GM19372 (cell line): Measurements from ENCODE around the gene SPTBN1.

Experiments
- ATAC-seq: cut with Tn5 transposase; IDR thresholded peaks from one replicate; pipeline ENCODE4 v1.9.1; 2021; ENCODE audit warnings: mild to moderate bottlenecking, low read depth, moderate library complexity; ENCODE audit not compliant: unreplicated experiment

The SPTBN1 gene

GRCh38 chr2:54432251-54433015 is 23.7 kb upstream of the SPTBN1 start:
- ATAC-seq, result no peak

GRCh38 chr2:54434229-54434628 is 21.9 kb upstream of the SPTBN1 start:
- no peak for ATAC-seq

GRCh38 chr2:54434711-54435110 is 21.4 kb upstream of the SPTBN1 start:
- no peak for ATAC-seq

GRCh38 chr2:54435325-54436226 is 20.6 kb upstream of the SPTBN1 start:
- ATAC-seq, result no peak

GRCh38 chr2:54437588-54437987 is 18.5 kb upstream of the SPTBN1 start:
- no peak for ATAC-seq

- ATAC-seq, result no peak
Measured at GRCh38 chr2:54438271-54438670, 17.9 kb upstream of the SPTBN1 start.

- ATAC-seq, result no peak
Measured at GRCh38 chr2:54439582-54439981, 16.5 kb upstream of the SPTBN1 start.

- no peak for ATAC-seq
Measured at GRCh38 chr2:54440050-54440449, 16.1 kb upstream of the SPTBN1 start.

- no peak for ATAC-seq
Measured at GRCh38 chr2:54444503-54444902, 11.6 kb upstream of the SPTBN1 start.

GRCh38 chr2:54446122-54446521 is 10.0 kb upstream of the SPTBN1 start:
- no peak for ATAC-seq

GRCh38 chr2:54446625-54447024 is 9.5 kb upstream of the SPTBN1 start:
- ATAC-seq, result no peak

GRCh38 chr2:54454548-54455130 is 1.5 kb upstream of the SPTBN1 start:
- ATAC-seq, result no peak

GRCh38 chr2:54455131-54455562 is 980 bp upstream of the SPTBN1 start:
- ATAC-seq, result no peak

GRCh38 chr2:54456362-54456611 is 160 bp downstream of the SPTBN1 start:
- ATAC-seq, result no peak

GRCh38 chr2:54456612-54457322 is 640 bp downstream of the SPTBN1 start:
- ATAC-seq, result peak; percentile 48

GRCh38 chr2:54457323-54458023 is 1.3 kb downstream of the SPTBN1 start:
- no peak for ATAC-seq

- no peak for ATAC-seq
Measured at GRCh38 chr2:54459037-54459441, 2.9 kb downstream of the SPTBN1 start.

GRCh38 chr2:54461261-54461660 is 5.1 kb downstream of the SPTBN1 start:
- no peak for ATAC-seq

- ATAC-seq, result no peak
Measured at GRCh38 chr2:54464341-54464740, 8.2 kb downstream of the SPTBN1 start.

- no peak for ATAC-seq
Measured at GRCh38 chr2:54465143-54465542, 9.0 kb downstream of the SPTBN1 start.
